HepG2 (cell line): ENCODE measurements around the gene RBBP8NL. TPM values are rescaled to one million over a fixed set of nuclear protein-coding genes. Genes with fewer than 3 reads are reported as not detected.

Experiments
- ATAC-seq: fragments of 200-7000 bp; cut with Tn5 transposase; 3 replicates; pipeline ENCODE4 v1.9.1; 2020; ENCODE audit warnings: mild to moderate bottlenecking, moderate library complexity
- BruUV-seq: library from RNA; stranded (reverse); fragments of 400-500 nt; replicated peaks from 2 replicates; lab custom pipeline; 2021; lab: Mats Ljungman, UMichigan
- CTCF ChIA-PET: fragments of 300-600 bp; formaldehyde crosslinking; extraction: SDS; loops from one replicate; lab custom pipeline; 2021; ENCODE audit warnings: low total read pairs, inconsistent platforms, low intra/inter-chr PET ratio; lab: Yijun Ruan, JAX
- POLR2A ChIA-PET: fragments of 350-600 bp; sonication (Branson Sonifier 250); formaldehyde crosslinking; loops from one replicate; lab custom pipeline; 2020; ENCODE audit warnings: antibody characterized with exemption, inconsistent platforms; lab: Yijun Ruan, JAX
- DNase-seq: peaks from one replicate; pipeline ENCODE4 v3.0.0-alpha.2; 2015; ENCODE audit warnings: low spot score
- FAIRE-seq: peaks from 3 replicates; lab custom pipeline; 2011; peaks lifted over from hg19 to GRCh38; lab: Jason Lieb, UNC
- H2AFZ ChIP-seq: one replicate; pipeline ENCODE4 v1.6.1; 2011; ENCODE audit warnings: low read length, inconsistent platforms
- H3K27ac ChIP-seq: fragments of 300-600 bp; 3 replicates; pipeline ENCODE4 v1.8.0; 2011; ENCODE audit warnings: mixed run types, mild to moderate bottlenecking, mixed read lengths, low read length, inconsistent platforms; ENCODE audit not compliant: insufficient read depth; ENCODE audit errors: extremely low read length
- H3K27me3 ChIP-seq, 2 experiments: fragments of 200-600 bp in 1 of 2; 2 replicates in 1 of 2; 3 replicates in 1 of 2; pipeline versions ENCODE4 v1.6.0 to v1.8.0; 2011; ENCODE audit warnings: low read length in 2 of 2, mild to moderate bottlenecking in 2 of 2, moderate library complexity in 2 of 2, inconsistent platforms in 1 of 2; ENCODE audit not compliant: insufficient read depth in 2 of 2, control insufficient read depth in 1 of 2
- H3K36me3 ChIP-seq, 2 experiments: fragments of 200-600 bp in 1 of 2; replicated peaks in 1 of 2; 2 replicates in 1 of 2; 3 replicates in 1 of 2; pipeline versions ENCODE4 v1.5.1 to v1.8.0; 2011; ENCODE audit warnings: low read length in 2 of 2, inconsistent platforms in 1 of 2; ENCODE audit not compliant: insufficient read depth in 2 of 2, control insufficient read depth in 1 of 2
- H3K4me1 ChIP-seq: 2 replicates; pipeline ENCODE4 v1.5.1; 2012; ENCODE audit warnings: low read length, inconsistent platforms; ENCODE audit not compliant: insufficient read depth
- H3K4me2 ChIP-seq: 2 replicates; pipeline ENCODE4 v1.6.0; 2011; ENCODE audit warnings: low read depth, low read length, inconsistent platforms
- H3K4me3 ChIP-seq, 3 experiments: fragments of 200-600 bp in 1 of 3; sonication (generic), shearing (Covaris generic) in 1 of 3; replicated peaks in 1 of 3; 2 replicates each; pipeline ENCODE4 v1.5.1; 2011 to 2016; ENCODE audit warnings: low read length in 3 of 3, inconsistent platforms in 2 of 3, low read depth in 2 of 3, mild to moderate bottlenecking in 2 of 3, control low read depth in 1 of 3, mixed read lengths in 1 of 3; ENCODE audit not compliant: insufficient read depth in 1 of 3
- H3K79me2 ChIP-seq: one replicate; pipeline ENCODE4 v1.6.1; 2011; ENCODE audit warnings: low read length, inconsistent platforms; ENCODE audit not compliant: insufficient read depth
- H3K9ac ChIP-seq: 2 replicates; pipeline ENCODE4 v1.6.0; 2011; ENCODE audit warnings: mild to moderate bottlenecking, low read depth, low read length, inconsistent platforms; ENCODE audit not compliant: insufficient read depth
- H3K9me3 ChIP-seq: 2 replicates; pipeline ENCODE4 v1.5.1; 2012; ENCODE audit warnings: mild to moderate bottlenecking, low read length
- H4K20me1 ChIP-seq: 2 replicates; pipeline ENCODE4 v1.6.0; 2011; ENCODE audit warnings: inconsistent platforms, mild to moderate bottlenecking, low read length, moderate library complexity; ENCODE audit not compliant: insufficient read depth
- GATA4 ChIP-seq: sonication (generic); IDR thresholded peaks from 2 replicates; pipeline ENCODE4 v1.6.1; 2016; ENCODE audit warnings: antibody characterized with exemption, low read depth, borderline replicate concordance
- KMT2B ChIP-seq: IDR thresholded peaks from 2 replicates; pipeline ENCODE4 v1.6.1; 2016; ENCODE audit warnings: missing genetic modification reagents, missing compliant biosample characterization
- NFRKB ChIP-seq: fragments of 450-650 bp; IDR thresholded peaks from 2 replicates; pipeline ENCODE4 v1.6.1; 2017
- NR2C2 ChIP-seq: sonication (generic); formaldehyde crosslinking; IDR thresholded peaks from 2 replicates; pipeline ENCODE4 v1.4.0; 2020; ENCODE audit warnings: missing genetic modification reagents, mild to moderate bottlenecking, moderate library complexity, borderline replicate concordance
- RXRA ChIP-seq: sonication (generic); formaldehyde crosslinking; IDR thresholded peaks from 2 replicates; pipeline ENCODE4 v1.5.1; 2020; ENCODE audit warnings: missing genetic modification reagents
- TGIF2 ChIP-seq: IDR thresholded peaks from 2 replicates; pipeline ENCODE4 v1.6.1; 2016; ENCODE audit warnings: control low read depth, missing compliant biosample characterization
- THAP11 ChIP-seq: IDR thresholded peaks from 2 replicates; pipeline ENCODE4 v1.6.1; 2016; ENCODE audit warnings: missing biosample characterization, missing genetic modification reagents
- ZBTB42 ChIP-seq: sonication (generic); formaldehyde crosslinking; IDR thresholded peaks from 2 replicates; pipeline ENCODE4 v1.5.0; 2020; ENCODE audit warnings: mild to moderate bottlenecking, missing genetic modification reagents
- ZNF124 ChIP-seq: sonication (generic); formaldehyde crosslinking; IDR thresholded peaks from 2 replicates; pipeline ENCODE4 v1.4.0; 2020; ENCODE audit warnings: missing genetic modification reagents
- ZNF180 ChIP-seq: sonication (generic); formaldehyde crosslinking; IDR thresholded peaks from 2 replicates; pipeline ENCODE4 v1.4.0; 2020; ENCODE audit warnings: low read depth, missing genetic modification reagents, borderline replicate concordance
- WGBS: methylation state at CpG from one replicate; pipeline ENCODE4 v1.1.6; 2017; ENCODE audit warnings: low lambda C conversion rate; 5-methylcytosine and 5-hydroxymethylcytosine counted together
- in situ Hi-C: cut with HindIII; loops from 2 replicates; pipeline ENCODE4 v1.10.0; 2017; ENCODE audit warnings: low pct_unique_long_range_greater_than_20kb; ENCODE audit not compliant: extremely low pct_ligation_motif_present
- intact Hi-C: fragments of 100-400 bp; cut with micrococcal nuclease; formaldehyde crosslinking; loops from one replicate; pipeline ENCODE4 v1.10.0; 2022; ENCODE audit not compliant: unreplicated experiment
- polyA plus RNA-seq, 8 experiments: library from polyadenylated mRNA; depleted of rRNA in 3 of 8; stranded (reverse) in 7 of 8; unstranded in 1 of 8; fragments of >200 nt; fragmentation: Illumina TruSeq in 4 of 8; extraction: Trizol in 4 of 8; gene quantifications; 2 replicates each; pipeline versions ENCODE4 v1.2.1 to v1.2.3, GENCODE V29; 2011 to 2016; ENCODE audit warnings: low read depth in 4 of 8, missing spikeins in 1 of 8, mixed read lengths in 1 of 8; ENCODE audit not compliant: insufficient read depth in 1 of 8
- total RNA-seq, 5 experiments: library from RNA; depleted of rRNA; stranded (reverse); fragments of >200 nt; fragmentation: Illumina TruSeq; extraction: Trizol; gene quantifications; 2 replicates each; pipeline ENCODE4 v1.2.3, GENCODE V29; 2016; ENCODE audit warnings: low read depth in 1 of 5
- TF ChIP-seq, protein P1 (sequence below): sonication (generic); formaldehyde crosslinking; IDR thresholded peaks from 2 replicates; pipeline ENCODE4 v1.4.0; 2020; ENCODE audit warnings: missing genetic modification reagents, borderline replicate concordance
- TF ChIP-seq, protein P2 (sequence below): sonication (generic); formaldehyde crosslinking; IDR thresholded peaks from 2 replicates; pipeline ENCODE4 v1.5.1; 2020; ENCODE audit warnings: missing genetic modification reagents, mild to moderate bottlenecking, borderline replicate concordance

Gene RBBP8NL
- total and polyA plus RNA-seq, 2 of the 13 experiments (the other 11 are each of a cell fraction or from before 2014, with no cell fraction given), result 0.69 to 0.86 TPM

DNA sequence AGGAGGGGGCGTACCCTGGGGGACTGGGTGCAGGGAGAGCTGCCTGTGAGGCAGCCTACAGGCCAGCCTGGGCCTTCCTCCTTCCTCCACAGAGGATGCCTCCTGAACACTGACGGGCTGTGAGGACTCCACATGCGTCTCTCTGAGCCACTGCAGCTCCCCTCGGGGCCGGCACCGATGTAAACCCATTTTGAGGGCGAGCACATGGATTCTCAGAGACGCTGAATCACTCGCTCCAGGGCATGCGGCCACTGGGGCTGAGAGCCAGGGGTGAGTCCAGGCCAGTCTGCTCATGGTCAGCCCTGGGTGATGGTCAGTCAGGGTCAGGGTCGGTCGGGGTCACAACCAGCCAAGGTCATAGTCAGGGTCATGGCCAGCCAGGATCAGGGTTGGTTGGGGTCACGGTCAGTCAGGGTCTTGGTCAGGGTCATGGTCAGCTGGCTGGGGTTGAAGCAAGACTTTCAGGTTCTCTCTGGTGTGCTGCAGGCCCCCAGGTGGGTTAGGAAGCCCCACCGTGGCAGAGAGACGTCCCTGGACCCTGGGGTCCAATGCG is 14.7 kb upstream of the RBBP8NL start (continued):
- TF ChIP-seq, protein P1, sequence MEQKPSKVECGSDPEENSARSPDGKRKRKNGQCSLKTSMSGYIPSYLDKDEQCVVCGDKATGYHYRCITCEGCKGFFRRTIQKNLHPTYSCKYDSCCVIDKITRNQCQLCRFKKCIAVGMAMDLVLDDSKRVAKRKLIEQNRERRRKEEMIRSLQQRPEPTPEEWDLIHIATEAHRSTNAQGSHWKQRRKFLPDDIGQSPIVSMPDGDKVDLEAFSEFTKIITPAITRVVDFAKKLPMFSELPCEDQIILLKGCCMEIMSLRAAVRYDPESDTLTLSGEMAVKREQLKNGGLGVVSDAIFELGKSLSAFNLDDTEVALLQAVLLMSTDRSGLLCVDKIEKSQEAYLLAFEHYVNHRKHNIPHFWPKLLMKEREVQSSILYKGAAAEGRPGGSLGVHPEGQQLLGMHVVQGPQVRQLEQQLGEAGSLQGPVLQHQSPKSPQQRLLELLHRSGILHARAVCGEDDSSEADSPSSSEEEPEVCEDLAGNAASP (CRISPR knock-in tag), result peak; percentile 86; the same call in 1 of the 2 replicates
- TF ChIP-seq NR2C2 (CRISPR knock-in tag) (peak; percentile 73), GATA4 (no peak), RXRA (CRISPR knock-in tag) (peak; percentile 84)

DNA sequence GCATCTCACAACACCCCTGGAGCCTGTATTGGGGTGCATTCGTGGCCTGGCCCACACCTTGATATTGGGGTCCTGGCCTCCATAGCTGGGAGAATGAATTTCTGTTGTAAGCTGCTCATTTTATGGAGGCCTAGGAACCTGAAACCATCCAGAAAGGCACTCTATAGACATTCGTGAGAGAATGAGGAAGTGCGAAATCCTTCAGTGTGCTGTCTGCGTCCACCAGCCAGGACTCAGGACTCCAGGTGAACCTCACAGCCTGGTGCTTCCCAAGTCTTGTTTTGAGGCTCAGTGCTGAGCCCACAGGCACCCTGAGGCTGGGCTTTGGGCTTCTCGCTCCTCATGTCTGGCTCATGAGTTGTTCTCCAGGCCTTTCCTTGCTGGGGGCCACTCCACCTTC is 11.9 kb upstream of the RBBP8NL start:
- H3K4me3 ChIP-seq, result no peak overlapping the region
- no peak overlapping the region for H2AFZ ChIP-seq
- H3K36me3 ChIP-seq, result no peaks in the 10 kb centered on the region
- H4K20me1 ChIP-seq, result peaks cover 8% of the 10 kb centered on the region; the same call in 1 of the 2 replicates
- intact Hi-C loops, result no loop called here
- WGBS, result 19% methylated on average over 5 of the region's 5 CpGs
- no peak overlapping the region for H3K9ac ChIP-seq
- ChIA-PET POLR2A (no interaction called here), CTCF (no interaction called here)
- no peak for ATAC-seq
- H3K4me1 ChIP-seq, result peaks cover 13% of the 10 kb centered on the region
- TF ChIP-seq THAP11 (CRISPR knock-in tag) (no peak), TGIF2 (CRISPR knock-in tag) (no peak), ZNF124 (no peak), ZBTB42 (no peak), KMT2B (CRISPR knock-in tag) (no peak), ZNF180 (no peak), NFRKB (no peak)
- TF ChIP-seq, protein P2, sequence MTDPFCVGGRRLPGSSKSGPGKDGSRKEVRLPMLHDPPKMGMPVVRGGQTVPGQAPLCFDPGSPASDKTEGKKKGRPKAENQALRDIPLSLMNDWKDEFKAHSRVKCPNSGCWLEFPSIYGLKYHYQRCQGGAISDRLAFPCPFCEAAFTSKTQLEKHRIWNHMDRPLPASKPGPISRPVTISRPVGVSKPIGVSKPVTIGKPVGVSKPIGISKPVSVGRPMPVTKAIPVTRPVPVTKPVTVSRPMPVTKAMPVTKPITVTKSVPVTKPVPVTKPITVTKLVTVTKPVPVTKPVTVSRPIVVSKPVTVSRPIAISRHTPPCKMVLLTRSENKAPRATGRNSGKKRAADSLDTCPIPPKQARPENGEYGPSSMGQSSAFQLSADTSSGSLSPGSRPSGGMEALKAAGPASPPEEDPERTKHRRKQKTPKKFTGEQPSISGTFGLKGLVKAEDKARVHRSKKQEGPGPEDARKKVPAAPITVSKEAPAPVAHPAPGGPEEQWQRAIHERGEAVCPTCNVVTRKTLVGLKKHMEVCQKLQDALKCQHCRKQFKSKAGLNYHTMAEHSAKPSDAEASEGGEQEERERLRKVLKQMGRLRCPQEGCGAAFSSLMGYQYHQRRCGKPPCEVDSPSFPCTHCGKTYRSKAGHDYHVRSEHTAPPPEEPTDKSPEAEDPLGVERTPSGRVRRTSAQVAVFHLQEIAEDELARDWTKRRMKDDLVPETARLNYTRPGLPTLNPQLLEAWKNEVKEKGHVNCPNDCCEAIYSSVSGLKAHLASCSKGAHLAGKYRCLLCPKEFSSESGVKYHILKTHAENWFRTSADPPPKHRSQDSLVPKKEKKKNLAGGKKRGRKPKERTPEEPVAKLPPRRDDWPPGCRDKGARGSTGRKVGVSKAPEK (CRISPR knock-in tag), result no peak
- no peak for DNase-seq
- no peak for FAIRE-seq
- no TSS peak for BruUV-seq
- no peaks in the 10 kb centered on the region for H3K79me2 ChIP-seq
- no peak overlapping the region for H3K27ac ChIP-seq
- peaks cover 38 to 100% of the 10 kb centered on the region in 2 experiments for H3K27me3 ChIP-seq
- no peaks in the 10 kb centered on the region for H3K9me3 ChIP-seq
- H3K4me2 ChIP-seq, result no peak overlapping the region
- in situ Hi-C loops, result no loop called here
